Measurements from ENCODE around the gene TSSK2.

Gene TSSK2

DNA sequence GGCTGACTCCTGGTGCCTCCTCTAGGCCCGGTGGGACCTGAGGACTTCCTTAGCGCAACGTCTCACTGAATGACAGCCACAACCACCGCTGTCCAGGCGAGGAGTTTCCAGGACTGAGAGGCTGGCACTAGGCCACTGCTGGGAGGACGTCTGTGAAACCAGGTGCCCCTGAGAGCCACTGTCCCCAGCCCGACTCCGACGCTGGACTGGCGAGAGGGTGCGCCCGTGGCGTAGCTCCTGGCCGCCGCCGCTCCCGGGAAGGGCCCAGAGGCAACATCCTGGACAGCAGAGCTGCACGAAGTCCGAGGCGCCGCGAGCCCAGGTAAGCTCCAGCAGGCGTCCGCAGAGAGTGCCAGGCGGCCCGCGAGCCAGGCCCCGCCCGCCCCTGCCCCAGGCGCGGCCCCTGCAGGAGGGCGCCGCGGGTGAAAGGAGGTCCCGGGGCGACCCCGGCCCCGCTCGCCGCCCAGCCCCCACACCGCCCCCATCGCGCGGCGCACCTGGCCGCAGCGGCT is 9.4 kb upstream of the TSSK2 start:
- H3K4me3 ChIP-seq (ENCODE audit: low read depth, low read length) = peak overlapping the region; percentile 90
- POLR2A ChIA-PET = interaction anchor here (1.0 to 2.2 kb wide), 3 partner anchors 10 to 22 kb away, joined by 3 to 12 read pairs (median 4); partner anchors contain the start of gene ESS2
- TF ChIP-seq, protein P1, sequence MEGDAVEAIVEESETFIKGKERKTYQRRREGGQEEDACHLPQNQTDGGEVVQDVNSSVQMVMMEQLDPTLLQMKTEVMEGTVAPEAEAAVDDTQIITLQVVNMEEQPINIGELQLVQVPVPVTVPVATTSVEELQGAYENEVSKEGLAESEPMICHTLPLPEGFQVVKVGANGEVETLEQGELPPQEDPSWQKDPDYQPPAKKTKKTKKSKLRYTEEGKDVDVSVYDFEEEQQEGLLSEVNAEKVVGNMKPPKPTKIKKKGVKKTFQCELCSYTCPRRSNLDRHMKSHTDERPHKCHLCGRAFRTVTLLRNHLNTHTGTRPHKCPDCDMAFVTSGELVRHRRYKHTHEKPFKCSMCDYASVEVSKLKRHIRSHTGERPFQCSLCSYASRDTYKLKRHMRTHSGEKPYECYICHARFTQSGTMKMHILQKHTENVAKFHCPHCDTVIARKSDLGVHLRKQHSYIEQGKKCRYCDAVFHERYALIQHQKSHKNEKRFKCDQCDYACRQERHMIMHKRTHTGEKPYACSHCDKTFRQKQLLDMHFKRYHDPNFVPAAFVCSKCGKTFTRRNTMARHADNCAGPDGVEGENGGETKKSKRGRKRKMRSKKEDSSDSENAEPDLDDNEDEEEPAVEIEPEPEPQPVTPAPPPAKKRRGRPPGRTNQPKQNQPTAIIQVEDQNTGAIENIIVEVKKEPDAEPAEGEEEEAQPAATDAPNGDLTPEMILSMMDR (IDR thresholded peaks at IDR 0.05; ENCODE audit: insufficient read depth, low read length, missing control alignments) = no peak
- CTCF ChIA-PET = interaction anchor here (0.6 to 2.0 kb wide), 3 partner anchors 11 to 34 kb away, joined by 3 to 9 read pairs (median 4); partner anchors contain the start of gene ESS2
- no peak for DNase-seq (ENCODE audit: low read depth, low spot score)

DNA sequence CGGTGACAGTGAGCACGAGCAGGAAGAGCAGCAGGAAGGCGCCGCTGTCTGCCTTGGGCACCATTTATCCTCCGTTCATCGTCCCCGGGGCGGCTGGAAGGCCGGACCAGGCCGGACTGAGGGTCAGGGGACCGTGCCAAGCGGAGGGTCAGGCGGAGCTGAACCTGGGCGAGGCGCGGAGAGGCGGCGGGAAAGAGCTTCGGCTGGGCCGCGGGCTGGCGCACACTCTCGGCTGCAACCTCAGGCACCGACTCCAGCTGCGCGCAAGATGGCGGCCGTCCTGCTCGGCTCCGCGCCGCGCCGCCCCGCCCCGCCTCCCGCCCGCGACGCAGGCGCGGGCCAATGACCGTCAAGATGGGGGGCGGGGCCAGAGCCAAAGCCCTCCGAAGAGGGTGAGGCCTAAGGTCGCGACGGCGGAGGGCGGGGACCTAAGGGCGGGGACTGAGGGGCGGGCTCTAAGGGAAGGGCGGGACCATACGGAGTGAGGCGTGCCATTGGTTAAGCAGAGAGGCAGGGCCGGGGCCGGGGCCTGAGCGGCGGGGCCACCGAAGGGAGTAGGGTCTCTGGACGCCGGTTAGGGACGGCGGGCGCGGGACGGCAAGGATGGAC is 8.9 kb upstream of the TSSK2 start, which contains the start of gene DGCR2:
Gene DGCR2, minus strand, starts transcription at position 270 of the 609 bp plus-strand sequence. Its CDS starts 206 bp downstream, at position 64.
- ChIA-PET CTCF (interaction anchor here (1.2 to 2.0 kb wide), 3 partner anchors 22 to 33 kb away, joined by 3 to 9 read pairs (median 4); partner anchors contain the start of gene ESS2), POLR2A (interaction anchor here (1.0 to 2.2 kb wide), 3 partner anchors 11 to 22 kb away, joined by 3 to 12 read pairs (median 4); partner anchors contain the start of gene ESS2)
- DNase-seq (ENCODE audit: low read depth, low spot score) = peak; percentile 65
- TF ChIP-seq, protein P1 (IDR thresholded peaks at IDR 0.05; ENCODE audit: insufficient read depth, low read length, missing control alignments) = no peak
- peak within 1 kb of the TSS; percentile 90 for H3K4me3 ChIP-seq (ENCODE audit: low read depth, low read length)

DNA sequence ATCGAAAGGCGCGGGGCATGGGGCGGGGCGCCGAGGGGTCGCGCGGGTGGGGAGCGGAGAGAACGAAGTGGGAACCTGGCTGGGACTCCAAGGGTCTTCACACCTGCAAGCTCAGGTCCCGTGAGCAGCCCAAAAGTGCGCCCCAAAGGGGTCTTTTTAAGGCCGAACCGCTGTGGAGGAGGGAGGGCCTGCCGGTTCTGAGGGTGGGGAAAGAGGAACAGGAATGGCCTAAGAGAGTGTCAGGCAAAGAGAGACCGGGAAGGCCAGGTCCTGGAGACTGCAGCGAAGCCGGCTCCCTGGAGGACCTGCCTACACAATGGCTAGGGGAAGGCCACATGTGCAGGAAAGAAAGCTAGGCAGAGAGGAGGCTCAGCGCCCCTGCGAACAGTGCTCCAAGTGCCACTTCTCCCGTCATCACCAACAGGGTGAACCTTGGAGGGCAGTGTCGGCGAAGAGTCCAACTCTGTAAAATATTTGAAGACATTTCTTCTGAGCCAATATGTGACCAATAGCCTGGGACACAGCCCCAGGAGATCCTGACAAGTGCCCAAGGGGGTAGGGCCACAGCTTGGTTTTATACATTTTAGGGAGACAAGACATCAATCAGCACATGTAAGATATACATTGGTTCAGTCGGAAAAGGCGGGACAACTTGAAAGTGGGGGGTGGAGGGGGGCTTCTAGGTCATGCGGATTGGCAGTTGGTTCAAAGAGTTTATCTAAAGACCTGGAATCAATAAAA is 8.2 kb upstream of the TSSK2 start:
- TF ChIP-seq, protein P1 (IDR thresholded peaks at IDR 0.05; ENCODE audit: insufficient read depth, low read length, missing control alignments) = no peak
- ChIA-PET POLR2A (interaction anchor here (1.5 to 2.2 kb wide), 2 partner anchors 12 to 21 kb away, joined by 4 to 12 read pairs; partner anchors contain the start of gene ESS2), CTCF (interaction anchor here (1.2 to 2.0 kb wide), 3 partner anchors 22 to 33 kb away, joined by 3 to 9 read pairs (median 4); partner anchors contain the start of gene ESS2)
- peak overlapping the region; percentile 61 for H3K4me3 ChIP-seq (ENCODE audit: low read depth, low read length)
- no peak for DNase-seq (ENCODE audit: low read depth, low spot score)

DNA sequence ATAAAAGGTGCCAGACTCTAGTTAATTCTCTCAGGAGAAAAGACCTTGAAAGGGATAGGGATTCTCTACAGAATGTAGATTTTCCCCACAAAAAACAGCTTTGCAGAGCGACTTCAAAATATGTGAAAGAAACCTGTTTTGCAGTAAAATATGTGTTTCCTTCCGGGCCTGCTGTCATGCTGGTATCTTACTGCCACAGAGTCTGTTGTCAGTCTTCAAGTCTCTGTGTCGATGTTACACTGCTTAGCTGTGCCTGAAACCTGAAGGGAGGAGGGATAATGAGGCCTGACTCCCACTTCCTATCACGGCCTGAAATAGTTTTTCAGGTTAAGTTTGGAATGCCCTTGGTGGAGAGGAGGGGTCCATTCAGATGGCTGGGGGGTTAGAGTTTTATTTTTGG is 7.2 kb upstream of the TSSK2 start:
- no peak overlapping the region for H3K4me3 ChIP-seq (ENCODE audit: low read depth, low read length)
- CTCF ChIA-PET = no interaction called here
- no peak for DNase-seq (ENCODE audit: low read depth, low spot score)
- POLR2A ChIA-PET = no interaction called here
- TF ChIP-seq, protein P1 (IDR thresholded peaks at IDR 0.05; ENCODE audit: insufficient read depth, low read length, missing control alignments) = no peak

DNA sequence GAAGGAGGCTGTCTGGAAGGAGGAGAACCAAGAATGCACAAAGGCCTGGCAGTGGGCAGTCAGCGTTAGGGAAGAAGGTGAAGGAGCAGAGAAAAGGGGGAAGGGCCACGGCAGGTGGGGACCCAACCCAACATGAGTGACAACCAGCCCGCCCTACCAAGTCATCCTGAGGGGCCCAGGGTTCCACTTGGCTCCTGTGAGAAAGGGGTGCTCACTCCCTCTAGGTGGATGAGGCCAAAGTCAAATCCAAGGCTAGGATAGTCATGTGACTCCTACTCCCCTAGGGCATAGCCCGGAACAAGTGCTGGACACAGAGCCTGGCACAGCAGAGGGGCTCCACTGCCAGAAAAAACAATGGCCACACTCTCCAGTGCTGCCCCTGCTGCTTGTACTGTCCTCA is 6.7 kb upstream of the TSSK2 start:
- TF ChIP-seq, protein P1 (IDR thresholded peaks at IDR 0.05; ENCODE audit: insufficient read depth, low read length, missing control alignments) = no peak
- ChIA-PET CTCF (interaction anchor here (1.8 kb wide), 1 partner anchor 20 kb away, joined by 8 read pairs; the partner anchor contains the start of gene ESS2), POLR2A (no interaction called here)
- no peak for DNase-seq (ENCODE audit: low read depth, low spot score)
- H3K4me3 ChIP-seq (ENCODE audit: low read depth, low read length) = no peak overlapping the region

Data from AG04449 (cell line).